Hematopoietic multipotent progenitor cell treated with erythropoietin and hydrocortisone succinate and interleukin-3 and kit ligand, for 4 days (in vitro differentiated cells): ENCODE measurements around the gene OPA1.
A peak's percentile ranks its signal among the peaks of the same experiment; 100 is the strongest.

ENCODE experiments used
- DNase-seq: peaks from one replicate; pipeline ENCODE4 v3.0.0-alpha.2; 2015

The OPA1 gene

DNA sequence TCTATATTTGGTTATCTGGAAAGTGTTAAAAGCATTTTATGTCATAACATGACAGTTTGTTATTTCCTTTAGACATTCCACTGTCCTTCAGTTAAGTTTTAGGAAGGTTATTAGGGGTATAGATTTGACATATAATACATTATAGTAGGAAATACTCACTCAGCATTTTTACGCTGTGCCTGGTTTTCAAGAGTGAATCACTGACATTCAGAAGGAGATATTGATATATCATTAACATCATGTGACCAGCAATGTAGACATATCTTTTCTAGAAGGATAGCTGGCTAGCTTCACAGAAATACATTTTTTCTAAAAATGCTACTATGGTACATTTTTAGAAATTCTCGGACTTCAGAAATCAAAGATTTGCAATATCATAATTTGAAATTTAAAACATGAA lies 57.6 kb downstream of the OPA1 start:
- DNase-seq: no peak

- DNase-seq: peak; percentile 53
Measured at GRCh38 chr3:193655831-193656433, 62.9 kb downstream of the OPA1 start.

DNA sequence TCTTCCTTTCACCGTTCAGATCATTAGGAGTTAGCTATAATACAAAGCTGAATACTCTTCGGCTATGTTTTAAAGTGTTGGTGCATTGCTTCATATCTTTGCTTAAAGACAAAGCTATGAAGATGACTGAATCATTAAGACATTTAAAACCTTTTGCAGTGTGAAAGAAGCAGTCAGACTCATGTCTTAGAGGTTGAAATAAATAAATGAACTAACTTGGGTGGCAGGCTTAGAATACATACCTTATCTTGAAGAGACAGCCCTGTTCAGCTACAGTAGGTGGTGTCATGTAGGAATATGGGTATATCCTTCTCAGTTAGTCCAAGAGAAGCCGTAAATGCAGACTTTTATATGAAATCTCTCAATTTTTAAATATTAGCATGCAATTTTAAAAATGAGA lies 63.4 kb downstream of the OPA1 start:
- DNase-seq: peak; percentile 82

DNA sequence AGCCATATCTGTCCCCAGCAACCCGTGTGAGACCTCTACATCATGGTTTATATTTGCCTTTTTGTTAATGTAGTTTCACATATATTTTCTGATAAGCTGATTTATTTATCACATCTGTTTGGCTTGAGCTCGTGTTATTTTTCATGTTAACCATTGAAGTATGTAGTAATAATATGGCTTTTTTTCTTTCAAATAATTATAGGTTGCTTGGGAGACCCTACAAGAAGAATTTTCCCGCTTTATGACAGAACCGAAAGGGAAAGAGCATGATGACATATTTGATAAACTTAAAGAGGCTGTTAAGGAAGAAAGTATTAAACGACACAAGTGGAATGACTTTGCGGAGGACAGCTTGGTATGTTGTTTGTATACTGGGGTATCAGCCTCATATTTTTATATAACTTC lies 63.9 kb downstream of the OPA1 start:
- no peak for DNase-seq

GRCh38 chr3:193660171-193660570 lies 67.2 kb downstream of the OPA1 start:
- DNase-seq: no peak

DNA sequence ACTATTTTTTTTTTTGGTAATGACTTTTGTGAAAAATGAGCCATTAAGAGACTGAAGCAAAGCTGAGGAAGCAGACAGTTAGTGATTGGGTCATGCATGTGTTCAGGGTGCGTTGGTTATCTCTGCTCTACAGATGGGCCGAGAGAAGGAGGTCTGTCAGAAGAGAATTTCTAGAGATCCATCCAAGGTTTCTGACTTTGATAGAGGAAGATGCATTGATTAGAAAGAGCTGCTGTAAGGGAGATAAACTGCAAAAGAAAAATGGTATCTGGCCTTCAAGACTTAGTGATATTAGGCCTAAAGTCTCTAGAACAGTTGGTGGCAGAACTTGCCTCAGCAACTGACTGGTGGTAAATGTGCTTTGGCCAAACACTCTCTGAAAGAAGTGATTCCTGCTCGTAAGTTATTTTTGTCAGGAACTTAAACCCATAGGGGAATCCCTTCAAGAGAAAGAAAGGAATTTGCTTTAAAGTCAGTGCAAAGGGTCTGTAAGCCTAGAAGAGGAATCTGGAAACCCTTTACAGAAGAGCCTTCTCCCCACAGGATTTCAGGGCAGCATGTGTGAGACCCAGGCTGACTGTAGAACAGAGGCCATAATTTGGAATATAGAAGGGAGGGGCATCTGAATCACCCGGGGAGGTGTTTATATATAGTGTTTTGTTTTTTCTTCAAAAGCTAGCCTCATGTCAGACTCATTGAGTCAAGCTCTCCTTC lies 67.8 kb downstream of the OPA1 start:
- peak; percentile 97 for DNase-seq

- DNase-seq: no peak
Measured at GRCh38 chr3:193662757-193663322, 69.8 kb downstream of the OPA1 start.

GRCh38 chr3:193665370-193665989 lies 72.5 kb downstream of the OPA1 start:
- peak; percentile 79 for DNase-seq

DNA sequence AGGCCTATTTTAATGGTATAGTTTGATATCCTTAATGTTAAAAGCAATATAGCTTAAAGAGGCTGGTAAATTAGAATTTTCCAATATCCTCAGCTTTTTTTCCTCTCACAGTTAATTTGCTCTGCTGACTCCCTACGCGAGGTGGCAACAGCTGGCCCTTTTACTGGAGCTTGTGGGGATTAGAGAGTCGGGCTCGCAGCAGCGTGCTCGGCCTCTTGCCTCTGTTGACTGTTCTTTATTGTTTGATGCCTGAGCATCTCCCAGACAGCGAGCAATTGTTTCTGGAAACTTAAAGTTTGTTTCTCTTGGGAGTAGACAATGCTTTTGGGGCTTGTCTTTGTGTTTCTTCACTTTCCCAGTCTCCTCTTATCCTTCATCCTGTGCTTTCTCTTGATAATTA lies 80.8 kb downstream of the OPA1 start:
- DNase-seq: no peak

DNA sequence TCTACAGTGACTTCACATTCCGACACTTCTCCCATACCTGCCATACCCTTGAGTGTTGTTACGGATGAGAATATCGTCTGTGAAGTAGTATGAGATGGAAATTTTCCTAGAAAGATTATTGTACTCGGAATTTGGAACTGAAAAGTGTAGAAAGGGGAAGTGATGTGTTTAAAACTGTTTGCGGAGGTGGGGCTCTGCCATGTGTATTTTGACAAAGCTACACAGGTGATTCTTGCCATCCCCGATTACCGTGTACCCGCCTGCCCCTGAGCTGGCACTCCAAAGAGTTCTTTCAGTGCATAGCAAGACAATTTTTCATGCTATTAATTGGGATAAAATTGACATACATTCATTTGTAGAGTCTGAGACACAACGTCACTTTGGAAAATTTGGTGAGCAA lies 81.7 kb downstream of the OPA1 start:
- DNase-seq: no peak

GRCh38 chr3:193677734-193678133 lies 84.7 kb downstream of the OPA1 start:
- no peak for DNase-seq

DNA sequence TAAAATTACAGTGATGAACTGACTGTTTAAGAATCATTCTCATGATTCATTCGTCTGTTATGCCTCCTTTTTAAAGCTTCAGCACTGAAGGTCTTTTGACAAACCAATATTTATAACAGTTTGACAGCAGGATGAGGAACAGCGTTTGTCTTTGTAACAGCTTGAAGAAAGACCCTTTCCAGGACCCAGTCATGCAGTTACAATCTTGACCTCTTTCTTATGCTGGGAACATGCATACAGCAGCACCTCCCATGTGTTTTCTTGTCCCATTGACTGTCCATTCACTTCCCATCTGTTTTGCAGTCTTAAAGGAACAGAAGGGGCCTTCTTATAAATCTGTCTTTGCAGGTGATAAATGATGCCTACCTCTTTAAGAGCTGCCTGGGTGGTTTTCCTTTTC lies 87.2 kb downstream of the OPA1 start:
- DNase-seq: no peak

GRCh38 chr3:193681631-193682030 lies 88.6 kb downstream of the OPA1 start:
- no peak for DNase-seq

DNA sequence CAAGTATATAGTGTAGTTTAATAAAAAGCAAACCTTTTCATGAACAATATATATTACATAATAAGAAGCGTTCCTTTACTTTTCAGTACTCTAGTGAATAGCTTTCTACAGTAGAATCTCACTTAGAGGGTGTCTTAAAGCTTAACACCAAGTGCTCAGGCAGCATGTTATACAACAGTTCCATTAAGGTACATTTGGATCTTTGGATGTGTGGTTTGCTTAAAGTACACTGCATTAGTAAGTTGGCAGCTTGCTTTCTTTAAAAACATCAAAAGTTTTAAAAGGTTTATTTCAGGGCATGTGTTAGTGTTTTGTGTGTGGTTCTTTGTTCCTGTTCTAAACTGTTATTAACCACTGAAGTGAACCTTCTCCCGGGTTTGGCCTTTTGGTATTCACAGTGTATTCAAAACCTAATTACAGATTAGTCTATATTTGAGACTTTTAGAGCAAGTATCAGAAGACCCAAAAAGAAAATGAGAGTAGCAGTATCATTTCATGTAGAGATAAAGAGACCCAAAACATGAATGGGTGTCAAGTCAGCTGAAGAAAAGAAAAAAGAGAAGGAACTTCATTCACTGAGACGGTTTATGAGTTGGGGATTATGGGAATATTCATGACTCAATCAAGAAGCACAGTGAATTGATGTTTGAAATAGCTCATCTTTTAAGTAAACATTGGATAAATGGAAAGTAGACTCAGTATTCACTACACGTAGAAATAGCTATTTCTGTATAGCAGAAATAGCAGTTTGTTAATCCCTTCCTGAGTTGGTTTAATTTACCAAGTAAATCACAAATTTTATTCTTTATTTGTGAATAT lies 93.9 kb downstream of the OPA1 start:
- peak; percentile 28 for DNase-seq

GRCh38 chr3:193688834-193689714 lies 96.1 kb downstream of the OPA1 start:
- no peak for DNase-seq

- DNase-seq: peak; percentile 45
Measured at GRCh38 chr3:193693774-193694173, 100.8 kb downstream of the OPA1 start.

DNA sequence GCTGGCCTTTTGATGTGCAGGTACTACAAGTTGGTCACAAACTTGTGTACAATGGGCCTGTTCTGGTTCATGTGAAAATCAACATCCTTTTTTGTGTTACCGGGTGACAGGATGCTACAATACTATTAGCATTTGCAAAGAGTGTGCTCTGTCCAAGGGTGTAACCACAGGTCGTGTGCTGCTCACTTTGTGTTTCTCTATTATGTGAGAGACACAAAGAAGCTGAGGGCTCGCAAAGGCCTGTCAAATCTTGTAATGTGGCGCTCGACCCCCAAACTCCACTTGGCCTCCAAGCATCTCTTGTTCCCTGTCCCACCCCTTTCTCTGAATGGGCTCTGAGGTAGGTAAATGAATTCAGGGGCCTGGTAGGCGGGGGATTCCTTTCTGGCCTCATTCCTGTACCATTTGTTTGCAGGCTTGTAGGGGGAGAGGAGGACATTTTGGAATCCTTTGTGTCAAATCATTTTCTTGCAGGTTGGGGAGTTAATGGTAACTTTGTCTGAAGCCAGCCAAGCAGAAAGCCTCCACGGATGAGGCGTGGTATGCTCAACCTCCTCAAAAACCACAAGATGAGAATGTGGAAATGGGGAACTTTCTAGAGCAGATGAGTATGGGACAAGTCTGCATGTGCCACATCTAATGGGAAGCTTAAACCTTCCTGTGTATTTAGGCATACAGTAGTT lies 109.1 kb downstream of the OPA1 start:
- peak; percentile 56 for DNase-seq

DNA sequence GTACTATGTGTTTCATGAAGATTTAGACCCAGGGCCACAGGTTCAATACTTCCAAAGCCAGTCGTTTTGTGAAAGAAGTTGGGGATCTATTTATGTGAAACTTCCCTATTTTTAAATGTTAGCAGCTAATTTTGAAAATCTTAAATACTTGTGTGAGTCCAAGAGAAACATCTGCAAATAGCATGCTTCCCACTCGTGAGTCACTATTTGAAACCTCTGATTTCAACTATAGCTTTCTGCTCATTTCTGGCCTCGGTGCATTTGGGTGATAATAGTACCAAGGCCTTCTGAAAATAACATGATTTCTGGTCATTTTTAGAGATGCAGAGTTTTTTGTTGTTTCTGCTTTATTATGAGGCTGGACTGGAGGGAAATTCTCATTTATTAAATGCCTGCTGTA lies 110.0 kb downstream of the OPA1 start:
- no peak for DNase-seq

DNA sequence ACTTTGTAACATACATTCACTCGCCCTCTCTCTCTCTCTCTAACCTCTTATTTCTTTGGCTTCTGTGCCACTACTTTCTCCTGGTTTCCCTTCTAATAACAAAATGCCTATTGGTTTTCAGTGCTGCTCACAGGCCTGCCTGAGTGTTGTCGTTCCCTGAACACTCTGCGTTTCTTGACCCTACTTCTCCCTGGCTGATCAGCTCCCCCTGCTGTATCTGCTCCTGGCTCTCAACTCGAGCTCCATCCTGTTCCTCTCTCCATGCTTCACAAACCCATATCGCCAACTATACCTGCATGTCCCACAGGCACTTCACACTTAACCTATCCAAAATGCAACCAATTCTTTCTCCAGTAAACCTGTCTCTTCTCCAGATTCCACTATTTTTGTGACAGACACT lies 111.4 kb downstream of the OPA1 start:
- peak; percentile 64 for DNase-seq

GRCh38 chr3:193708270-193708669 lies 115.3 kb downstream of the OPA1 start:
- DNase-seq: no peak
